Fibroblast of the aortic adventitia (primary cell): ENCODE measurements around the gene FLT3. TPM values are rescaled to one million over a fixed set of nuclear protein-coding genes. Genes with fewer than 3 reads are reported as not detected.

Source experiments
- DNase-seq: peaks from one replicate; pipeline ENCODE4 v3.0.0-alpha.2; 2010; ENCODE audit warnings: low read depth
- H3K4me3 ChIP-seq: 2 replicates; pipeline ENCODE4 v1.5.1; 2011; ENCODE audit warnings: low read depth, mild to moderate bottlenecking, control low read depth, low read length, moderate library complexity
- total RNA-seq: library from RNA; depleted of rRNA; stranded (reverse); fragments of >200 nt; gene quantifications from 2 replicates; pipeline ENCODE4 v1.2.3, GENCODE V29; 2012; ENCODE audit warnings: low replicate concordance
- TF ChIP-seq, protein P1 (sequence below): IDR thresholded peaks from 2 replicates; pipeline ENCODE4 v1.5.1; 2011; ENCODE audit warnings: mild to moderate bottlenecking, low read length, control low read depth, inconsistent platforms; ENCODE audit not compliant: insufficient read depth

Gene FLT3
- total RNA-seq, 1 donor = not detected

DNA sequence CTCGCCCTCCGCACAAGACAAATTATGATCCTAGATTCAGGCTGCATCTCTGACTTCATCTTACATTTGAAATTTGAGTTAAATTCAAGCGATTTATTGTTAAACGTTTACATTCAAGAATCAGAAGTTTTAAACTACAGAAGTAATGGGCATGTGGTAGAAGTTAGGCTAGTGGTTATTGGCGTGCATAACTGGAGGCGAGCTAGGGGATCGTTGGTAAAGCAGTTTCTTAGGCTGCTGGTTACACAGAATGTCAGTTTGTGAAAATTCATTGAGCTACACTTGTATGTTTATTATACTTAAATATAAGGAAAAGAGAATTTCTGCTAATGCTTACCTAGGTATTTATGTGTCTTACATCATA is 130.5 kb downstream of the FLT3 start:
- TF ChIP-seq, protein P1, sequence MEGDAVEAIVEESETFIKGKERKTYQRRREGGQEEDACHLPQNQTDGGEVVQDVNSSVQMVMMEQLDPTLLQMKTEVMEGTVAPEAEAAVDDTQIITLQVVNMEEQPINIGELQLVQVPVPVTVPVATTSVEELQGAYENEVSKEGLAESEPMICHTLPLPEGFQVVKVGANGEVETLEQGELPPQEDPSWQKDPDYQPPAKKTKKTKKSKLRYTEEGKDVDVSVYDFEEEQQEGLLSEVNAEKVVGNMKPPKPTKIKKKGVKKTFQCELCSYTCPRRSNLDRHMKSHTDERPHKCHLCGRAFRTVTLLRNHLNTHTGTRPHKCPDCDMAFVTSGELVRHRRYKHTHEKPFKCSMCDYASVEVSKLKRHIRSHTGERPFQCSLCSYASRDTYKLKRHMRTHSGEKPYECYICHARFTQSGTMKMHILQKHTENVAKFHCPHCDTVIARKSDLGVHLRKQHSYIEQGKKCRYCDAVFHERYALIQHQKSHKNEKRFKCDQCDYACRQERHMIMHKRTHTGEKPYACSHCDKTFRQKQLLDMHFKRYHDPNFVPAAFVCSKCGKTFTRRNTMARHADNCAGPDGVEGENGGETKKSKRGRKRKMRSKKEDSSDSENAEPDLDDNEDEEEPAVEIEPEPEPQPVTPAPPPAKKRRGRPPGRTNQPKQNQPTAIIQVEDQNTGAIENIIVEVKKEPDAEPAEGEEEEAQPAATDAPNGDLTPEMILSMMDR = no peak
- H3K4me3 ChIP-seq = no peak overlapping the region
- DNase-seq = no peak

DNA sequence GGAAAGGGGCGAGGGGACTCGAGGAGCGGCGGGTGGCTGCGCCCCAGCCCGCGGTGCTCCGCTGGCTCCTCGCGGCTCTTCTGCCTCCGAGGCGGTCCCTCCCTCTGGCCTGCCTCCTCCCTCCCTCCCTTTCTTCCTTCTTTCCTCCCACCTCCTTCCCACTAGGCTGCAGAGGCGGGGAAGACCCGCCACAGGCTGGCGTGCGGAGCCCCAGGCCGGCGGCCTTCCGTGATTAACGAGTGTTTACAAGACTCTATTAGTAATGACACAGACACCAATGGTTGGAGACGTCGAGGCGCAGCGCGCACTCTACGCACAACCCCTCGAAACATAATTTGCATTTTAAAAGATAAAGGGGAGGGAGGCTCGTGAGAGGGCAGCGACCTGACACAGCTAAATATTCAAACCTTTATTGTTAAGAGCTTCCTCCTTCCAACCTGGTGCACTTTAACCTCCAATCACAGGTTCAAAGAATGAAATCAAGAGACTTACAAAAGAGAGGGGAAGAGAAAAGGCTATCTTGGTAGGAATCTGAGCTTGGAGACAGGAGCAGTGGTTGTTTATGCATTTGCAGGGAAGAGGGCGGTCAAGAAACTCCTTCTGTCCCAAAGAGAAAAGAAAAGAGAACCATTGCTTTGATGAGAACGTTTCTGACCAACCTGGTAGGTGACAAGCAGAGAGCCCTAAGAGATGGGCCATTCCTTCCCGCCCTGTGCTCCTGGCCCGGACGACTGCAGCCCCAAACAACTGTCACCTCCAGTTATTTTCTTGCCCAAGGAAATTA is 131.1 kb downstream of the FLT3 start, which contains the start of gene CDX2:
CDX2 (minus strand) TSS at position 234 of the 784 bp plus-strand sequence. CDS start 309 bp downstream, outside the sequence.
- H3K4me3 ChIP-seq = no peak within 1 kb of the TSS
- DNase-seq = no peak
- TF ChIP-seq, protein P1 = no peak

DNA sequence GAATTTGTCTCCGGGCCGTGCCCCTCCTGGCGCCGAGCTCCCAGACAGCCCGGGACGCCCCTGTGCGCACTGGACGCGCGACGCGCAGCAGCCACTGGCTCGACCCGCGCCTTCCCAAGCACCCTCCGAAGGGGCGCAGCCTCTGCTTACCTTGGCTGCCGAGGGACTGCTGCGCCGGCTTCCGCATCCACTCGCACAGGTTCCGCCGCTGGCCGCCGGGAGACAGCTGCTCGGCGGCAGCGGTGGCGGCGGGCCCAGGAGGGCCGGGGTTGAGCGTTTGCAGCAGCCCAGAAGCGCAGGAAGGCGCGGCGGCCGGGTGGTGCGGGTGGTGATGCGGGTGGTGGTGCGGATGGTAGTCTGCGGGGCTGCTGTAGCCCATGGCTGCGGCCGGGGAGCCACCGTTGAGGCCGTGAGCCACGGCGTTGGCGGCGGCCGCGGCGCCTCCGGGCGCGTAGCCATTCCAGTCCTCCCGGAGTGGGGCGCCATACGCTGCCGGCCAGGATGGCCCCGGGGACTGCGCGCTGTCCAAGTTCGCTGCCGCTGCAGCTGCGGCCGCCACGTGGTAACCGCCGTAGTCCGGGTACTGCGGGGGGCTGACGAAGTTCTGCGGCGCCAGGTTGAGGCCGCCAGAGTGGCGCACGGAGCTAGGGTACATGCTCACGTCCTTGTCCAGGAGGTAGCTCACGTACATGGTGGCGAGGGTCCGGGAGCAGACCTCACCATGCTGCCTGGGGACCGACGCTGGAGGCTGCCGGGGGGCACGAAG is 131.9 kb downstream of the FLT3 start:
- no peak overlapping the region for H3K4me3 ChIP-seq
- TF ChIP-seq, protein P1 = no peak
- DNase-seq = no peak

DNA sequence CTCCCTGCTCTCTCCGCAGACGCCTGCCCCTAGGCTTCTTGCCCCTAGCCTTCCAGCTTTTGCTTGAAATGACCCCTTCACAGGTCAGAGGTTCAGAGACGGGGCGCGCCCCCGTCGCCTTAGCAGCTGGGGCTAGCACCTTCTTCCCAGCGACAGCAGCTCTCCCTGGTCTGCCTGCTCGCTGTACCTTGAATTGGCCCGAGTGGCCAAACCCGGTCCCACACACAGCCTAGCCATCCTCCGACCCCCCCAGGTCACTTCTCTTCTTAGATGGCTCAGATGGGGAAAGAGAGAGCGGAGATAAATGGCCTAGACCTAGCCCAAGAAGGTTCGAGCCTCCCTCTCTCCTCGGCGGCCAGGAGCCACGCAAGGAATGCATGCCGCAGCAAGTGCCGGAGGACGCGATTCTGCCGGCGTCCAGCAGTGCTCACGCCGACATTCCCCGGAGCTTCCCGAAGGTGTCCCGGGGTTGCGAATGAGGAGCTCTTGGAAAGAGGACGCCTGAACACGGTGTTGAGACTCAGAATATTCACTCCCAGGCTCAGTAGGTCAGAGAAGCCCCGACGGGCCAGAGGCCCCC is 132.6 kb downstream of the FLT3 start:
- TF ChIP-seq, protein P1 = no peak
- DNase-seq = no peak
- H3K4me3 ChIP-seq = no peak overlapping the region

DNA sequence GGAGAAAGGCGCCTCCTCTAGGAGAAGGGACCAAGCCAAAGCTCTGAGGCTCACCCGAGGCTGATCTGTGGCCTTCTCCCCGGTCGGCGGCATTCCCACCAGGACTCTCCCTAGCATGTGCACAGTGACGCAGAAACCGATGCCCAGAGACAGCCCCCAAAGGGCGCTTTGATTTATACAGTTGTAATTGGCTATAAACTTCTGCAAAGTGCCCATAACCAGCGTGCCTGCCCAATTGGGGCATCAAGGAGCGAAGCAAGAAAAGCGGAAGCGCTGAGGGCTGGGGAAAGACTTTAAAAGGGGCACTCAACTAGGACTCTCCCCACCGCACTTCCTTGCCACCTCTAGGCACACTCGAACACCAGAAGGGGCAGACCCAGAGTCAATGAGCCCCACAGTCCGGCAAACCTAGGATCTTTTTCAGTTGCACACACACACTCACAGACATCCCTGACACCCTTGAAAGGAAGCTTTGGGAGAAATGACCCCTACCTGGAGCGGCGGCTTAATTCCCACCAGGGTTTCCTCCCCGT is 133.1 kb downstream of the FLT3 start:
- no peak for DNase-seq
- no peak overlapping the region for H3K4me3 ChIP-seq
- TF ChIP-seq, protein P1 = no peak

DNA sequence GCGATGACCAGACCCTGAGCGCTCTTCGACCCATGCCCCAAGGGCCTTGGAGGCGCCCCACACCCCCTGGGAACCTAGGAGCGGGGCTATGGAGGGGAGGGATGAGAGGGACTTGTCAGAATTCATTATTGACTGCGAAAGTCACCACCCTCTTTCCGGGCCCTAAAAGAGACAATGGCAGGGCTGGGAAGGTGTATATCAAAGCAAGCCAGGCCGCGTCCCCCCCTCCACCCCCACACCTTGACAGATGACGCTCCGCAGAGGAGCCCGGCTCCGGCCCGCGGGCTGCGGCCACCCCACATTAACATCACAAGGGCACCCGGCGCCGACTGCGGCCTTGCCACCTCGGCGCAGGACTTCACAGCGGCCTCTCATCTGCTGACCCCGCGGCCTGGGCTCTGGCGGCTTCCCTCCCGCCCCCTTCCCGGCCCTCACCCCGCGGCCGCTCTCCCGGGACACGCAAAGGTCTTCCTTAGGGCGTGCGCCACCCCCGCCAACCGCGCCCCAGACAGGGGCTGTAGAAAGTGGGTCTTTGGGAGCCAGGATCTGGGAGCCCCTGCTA is 133.7 kb downstream of the FLT3 start:
- no peak for DNase-seq
- H3K4me3 ChIP-seq = no peak overlapping the region
- TF ChIP-seq, protein P1 = no peak
